GM10248 (cell line): ENCODE results near the gene TSC22D2.
A peak's percentile ranks its signal among the peaks of the same experiment; 100 is the strongest.

Experiments used
- CTCF ChIA-PET: fragments of 300-600 bp; sonication (Branson Sonifier 250); formaldehyde crosslinking; extraction: SDS; loops from one replicate; lab custom pipeline; 2021; ENCODE audit warnings: antibody characterized with exemption; lab: Yijun Ruan, JAX
- POLR2A ChIA-PET: fragments of 350-650 bp; sonication (Branson Sonifier 250); formaldehyde crosslinking; extraction: SDS; loops from one replicate; lab custom pipeline; 2020; ENCODE audit warnings: antibody characterized with exemption; lab: Yijun Ruan, JAX
- DNase-seq: peaks from one replicate; pipeline ENCODE4 v3.0.0; 2012; ENCODE audit errors: extremely low spot score
- TF ChIP-seq, protein P1 (sequence below): IDR thresholded peaks from 2 replicates; pipeline ENCODE4 v1.5.1; 2012; ENCODE audit warnings: mild to moderate bottlenecking, low read depth; ENCODE audit errors: extremely low read depth, missing control alignments, control extremely low read depth

TSC22D2 gene

DNA sequence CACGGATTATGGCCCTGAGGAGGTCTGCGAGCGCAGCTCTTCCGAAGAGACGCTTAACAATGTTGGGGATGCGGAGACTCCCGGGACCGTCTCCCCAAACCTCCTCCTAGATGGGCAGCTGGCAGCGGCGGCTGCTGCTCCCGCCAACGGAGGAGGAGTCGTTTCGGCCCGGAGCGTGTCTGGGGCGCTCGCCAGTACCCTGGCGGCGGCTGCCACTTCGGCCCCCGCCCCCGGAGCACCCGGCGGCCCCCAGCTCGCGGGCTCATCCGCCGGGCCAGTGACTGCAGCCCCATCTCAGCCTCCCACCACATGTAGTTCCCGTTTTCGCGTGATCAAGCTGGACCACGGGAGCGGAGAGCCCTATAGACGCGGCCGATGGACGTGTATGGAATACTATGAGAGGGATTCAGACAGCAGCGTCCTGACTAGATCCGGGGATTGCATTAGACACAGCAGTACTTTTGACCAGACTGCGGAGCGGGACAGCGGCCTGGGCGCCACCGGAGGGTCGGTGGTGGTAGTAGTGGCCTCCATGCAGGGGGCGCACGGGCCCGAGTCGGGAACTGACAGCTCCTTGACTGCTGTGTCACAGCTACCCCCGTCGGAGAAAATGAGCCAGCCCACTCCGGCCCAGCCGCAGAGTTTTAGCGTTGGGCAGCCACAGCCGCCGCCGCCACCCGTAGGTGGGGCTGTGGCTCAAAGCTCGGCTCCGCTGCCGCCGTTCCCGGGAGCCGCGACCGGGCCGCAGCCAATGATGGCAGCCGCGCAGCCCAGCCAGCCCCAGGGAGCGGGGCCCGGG, 1.6 kb downstream of the TSC22D2 start:
- TF ChIP-seq, protein P1, sequence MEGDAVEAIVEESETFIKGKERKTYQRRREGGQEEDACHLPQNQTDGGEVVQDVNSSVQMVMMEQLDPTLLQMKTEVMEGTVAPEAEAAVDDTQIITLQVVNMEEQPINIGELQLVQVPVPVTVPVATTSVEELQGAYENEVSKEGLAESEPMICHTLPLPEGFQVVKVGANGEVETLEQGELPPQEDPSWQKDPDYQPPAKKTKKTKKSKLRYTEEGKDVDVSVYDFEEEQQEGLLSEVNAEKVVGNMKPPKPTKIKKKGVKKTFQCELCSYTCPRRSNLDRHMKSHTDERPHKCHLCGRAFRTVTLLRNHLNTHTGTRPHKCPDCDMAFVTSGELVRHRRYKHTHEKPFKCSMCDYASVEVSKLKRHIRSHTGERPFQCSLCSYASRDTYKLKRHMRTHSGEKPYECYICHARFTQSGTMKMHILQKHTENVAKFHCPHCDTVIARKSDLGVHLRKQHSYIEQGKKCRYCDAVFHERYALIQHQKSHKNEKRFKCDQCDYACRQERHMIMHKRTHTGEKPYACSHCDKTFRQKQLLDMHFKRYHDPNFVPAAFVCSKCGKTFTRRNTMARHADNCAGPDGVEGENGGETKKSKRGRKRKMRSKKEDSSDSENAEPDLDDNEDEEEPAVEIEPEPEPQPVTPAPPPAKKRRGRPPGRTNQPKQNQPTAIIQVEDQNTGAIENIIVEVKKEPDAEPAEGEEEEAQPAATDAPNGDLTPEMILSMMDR: peak; percentile 70
- CTCF ChIA-PET: interaction anchor here (0.7 to 6.0 kb wide), 28 partner anchors 9 to 189 kb away, joined by 3 to 39 read pairs (median 4); no protein-coding TSS in a partner anchor
- POLR2A ChIA-PET: interaction anchor here (0.7 to 2.4 kb wide), 5 partner anchors 15 to 25 kb away, joined by 3 to 8 read pairs (median 6); no protein-coding TSS in a partner anchor

DNA sequence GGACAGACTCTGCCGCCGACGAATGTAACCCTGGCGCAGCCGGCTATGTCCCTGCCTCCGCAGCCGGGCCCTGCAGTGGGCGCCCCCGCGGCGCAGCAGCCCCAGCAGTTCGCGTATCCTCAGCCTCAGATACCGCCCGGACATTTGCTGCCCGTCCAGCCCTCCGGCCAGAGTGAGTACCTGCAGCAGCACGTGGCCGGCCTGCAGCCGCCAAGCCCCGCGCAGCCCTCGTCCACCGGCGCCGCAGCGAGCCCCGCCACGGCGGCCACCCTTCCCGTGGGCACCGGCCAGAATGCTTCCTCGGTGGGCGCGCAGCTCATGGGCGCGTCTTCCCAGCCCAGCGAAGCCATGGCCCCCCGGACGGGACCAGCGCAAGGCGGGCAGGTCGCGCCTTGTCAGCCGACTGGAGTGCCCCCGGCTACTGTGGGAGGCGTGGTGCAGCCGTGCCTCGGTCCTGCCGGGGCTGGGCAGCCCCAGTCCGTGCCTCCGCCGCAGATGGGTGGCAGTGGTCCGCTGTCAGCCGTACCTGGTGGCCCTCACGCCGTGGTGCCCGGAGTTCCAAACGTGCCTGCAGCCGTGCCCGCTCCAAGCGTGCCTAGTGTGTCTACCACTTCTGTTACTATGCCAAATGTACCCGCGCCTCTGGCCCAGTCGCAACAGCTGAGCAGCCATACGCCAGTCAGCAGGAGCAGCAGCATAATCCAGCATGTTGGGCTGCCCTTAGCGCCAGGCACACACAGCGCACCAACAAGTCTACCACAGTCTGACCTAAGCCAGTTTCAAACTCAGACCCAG, 2.4 kb downstream of the TSC22D2 start:
- DNase-seq: peak; percentile 11
- TF ChIP-seq, protein P1: no peak
- ChIA-PET POLR2A (interaction anchor here (2.1 to 2.4 kb wide), 3 partner anchors 19 to 26 kb away, joined by 6 to 8 read pairs (median 8); no protein-coding TSS in a partner anchor), CTCF (interaction anchor here (0.7 to 6.0 kb wide), 26 partner anchors 8 to 189 kb away, joined by 3 to 39 read pairs (median 4); no protein-coding TSS in a partner anchor)

More for the DNA sequence above, 1.6 kb downstream of the TSC22D2 start:
- DNase-seq: peak; percentile 71

DNA sequence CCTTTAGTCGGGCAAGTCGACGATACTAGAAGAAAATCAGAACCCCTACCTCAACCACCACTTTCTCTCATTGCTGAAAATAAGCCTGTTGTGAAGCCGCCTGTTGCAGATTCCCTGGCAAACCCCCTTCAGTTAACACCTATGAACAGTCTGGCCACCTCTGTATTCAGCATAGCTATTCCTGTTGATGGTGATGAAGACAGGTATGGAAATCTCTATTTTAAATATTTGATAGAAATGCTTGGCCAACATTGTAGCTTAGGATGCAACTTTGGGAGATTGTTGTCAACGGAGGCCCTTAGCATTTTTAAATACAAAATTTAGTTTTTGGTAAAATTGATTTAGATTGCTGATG, 3.0 kb downstream of the TSC22D2 start:
- TF ChIP-seq, protein P1: no peak
- CTCF ChIA-PET: interaction anchor here (0.8 to 6.0 kb wide), 8 partner anchors 8 to 172 kb away, joined by 3 to 39 read pairs (median 4); no protein-coding TSS in a partner anchor
- DNase-seq: no peak
- POLR2A ChIA-PET: no interaction called here

DNA sequence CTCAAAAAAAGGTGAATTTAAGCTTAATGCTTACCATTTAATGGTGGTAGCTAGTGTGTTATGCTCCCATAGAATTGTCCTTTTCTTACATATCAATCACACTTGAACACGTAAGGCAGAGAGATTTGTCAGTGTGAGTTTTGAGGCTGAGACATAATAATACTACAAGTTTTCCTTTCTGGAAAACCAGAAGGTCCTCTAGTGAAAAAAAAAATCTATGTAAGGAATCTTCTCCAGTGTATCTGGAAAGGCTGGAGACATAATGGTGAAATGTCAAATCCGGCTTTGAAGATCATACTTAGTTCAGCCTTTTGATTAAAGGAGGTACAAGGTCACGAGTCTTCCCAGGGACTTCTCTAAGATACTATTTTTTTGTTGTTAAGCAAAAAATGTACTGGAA, 3.4 kb downstream of the TSC22D2 start:
- ChIA-PET CTCF (interaction anchor here (0.8 to 6.0 kb wide), 9 partner anchors 7 to 172 kb away, joined by 3 to 39 read pairs (median 4); no protein-coding TSS in a partner anchor), POLR2A (no interaction called here)
- no peak for DNase-seq

DNA sequence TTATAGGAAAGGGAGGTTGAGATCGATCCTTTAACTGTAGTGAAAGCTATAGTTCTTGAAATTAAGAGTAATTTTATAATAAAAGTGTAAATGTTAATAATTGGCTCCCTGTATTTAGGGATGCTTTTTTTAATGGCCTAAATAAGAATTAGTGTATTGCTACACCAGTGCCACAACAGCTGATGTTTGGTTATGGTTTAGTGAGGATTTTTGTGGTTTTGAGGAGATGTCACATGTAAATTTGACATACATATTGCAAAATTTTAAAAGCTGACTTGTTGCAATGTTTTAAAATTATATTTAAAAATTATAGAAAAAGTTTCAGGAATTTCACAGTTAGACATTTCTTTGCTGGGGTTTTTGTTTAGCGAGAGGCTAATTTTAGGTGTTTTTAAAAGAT, 3.9 kb downstream of the TSC22D2 start:
- POLR2A ChIA-PET: no interaction called here

More for the DNA sequence above, 3.4 kb downstream of the TSC22D2 start:
- TF ChIP-seq, protein P1: no peak

More for the DNA sequence above, 3.9 kb downstream of the TSC22D2 start:
- DNase-seq: no peak
- TF ChIP-seq, protein P1: no peak
- CTCF ChIA-PET: interaction anchor here (0.8 to 6.0 kb wide), 8 partner anchors 7 to 173 kb away, joined by 3 to 31 read pairs (median 4); no protein-coding TSS in a partner anchor
